Neural cell (in vitro differentiated cells): ENCODE data around the gene KISS1R. TPM values are rescaled to one million over a fixed set of nuclear protein-coding genes. Genes with fewer than 3 reads are reported as not detected.

Source experiments
- H2AFZ ChIP-seq: fragments of 200-600, 300-800 bp; sonication (generic), shearing (Covaris generic); 2 replicates; pipeline ENCODE4 v1.6.0; 2014; ENCODE audit warnings: low read depth, mild to moderate bottlenecking, antibody characterized with exemption, low read length, moderate library complexity
- H3F3A ChIP-seq: fragments of 200-600 bp; shearing (Covaris generic); 2 replicates; pipeline ENCODE4 v1.6.1; 2016; ENCODE audit warnings: mild to moderate bottlenecking, moderate library complexity, mixed read lengths, antibody characterized with exemption, low read length; ENCODE audit not compliant: insufficient read depth, poor library complexity, severe bottlenecking
- H3K27ac ChIP-seq: fragments of 200-600, 300-800 bp; sonication (generic), shearing (Covaris generic); 2 replicates; pipeline ENCODE4 v1.5.1; 2014; ENCODE audit warnings: mild to moderate bottlenecking, low read length, moderate library complexity
- H3K27me3 ChIP-seq: fragments of 300-800, 200-600 bp; sonication (generic), shearing (Covaris generic); 2 replicates; pipeline ENCODE4 v1.6.0; 2014; ENCODE audit warnings: mild to moderate bottlenecking, low read depth, low read length, moderate library complexity; ENCODE audit not compliant: insufficient read depth
- H3K36me3 ChIP-seq: fragments of 300-800, 200-600 bp; sonication (generic), shearing (Covaris generic); 2 replicates; pipeline ENCODE4 v1.5.1; 2014; ENCODE audit warnings: mild to moderate bottlenecking, antibody characterized with exemption, low read length, moderate library complexity; ENCODE audit not compliant: insufficient read depth
- H3K4me2 ChIP-seq: fragments of 300-800, 200-600 bp; sonication (generic), shearing (Covaris generic); 2 replicates; pipeline ENCODE4 v1.6.0; 2014; ENCODE audit warnings: mild to moderate bottlenecking, low read length
- H3K4me3 ChIP-seq: fragments of 300-800, 200-600 bp; sonication (generic), shearing (Covaris generic); 2 replicates; pipeline ENCODE4 v1.5.1; 2014; ENCODE audit warnings: mild to moderate bottlenecking, low read length, moderate library complexity
- H3K79me2 ChIP-seq: fragments of 200-600 bp; shearing (Covaris generic); replicated peaks from 2 replicates; pipeline ENCODE4 v1.6.0; 2014; ENCODE audit warnings: mild to moderate bottlenecking, low read length, moderate library complexity; ENCODE audit not compliant: insufficient read depth
- H3K9ac ChIP-seq: fragments of 300-800, 200-600 bp; sonication (generic), shearing (Covaris generic); 2 replicates; pipeline ENCODE4 v1.6.1; 2016; ENCODE audit warnings: mild to moderate bottlenecking, low read length, mixed read lengths
- H3K9me2 ChIP-seq: fragments of 200-600 bp; shearing (Covaris generic); 2 replicates; pipeline ENCODE4 v1.6.1; 2016; ENCODE audit warnings: mild to moderate bottlenecking, low read length, mixed read lengths; ENCODE audit not compliant: insufficient read depth
- H3K9me3 ChIP-seq: fragments of 200-600, 300-800 bp; sonication (generic), shearing (Covaris generic); 2 replicates; pipeline ENCODE4 v1.6.1; 2016; ENCODE audit warnings: mild to moderate bottlenecking, mixed run types, low read length, moderate library complexity, mixed read lengths
- H4K20me1 ChIP-seq: fragments of 200-600 bp; shearing (Covaris generic); 2 replicates; pipeline ENCODE4 v1.6.1; 2016; ENCODE audit warnings: mild to moderate bottlenecking, mixed run types; ENCODE audit not compliant: insufficient read depth
- CTCF ChIP-seq: fragments of 450-650 bp; IDR thresholded peaks from 2 replicates; pipeline ENCODE4 v1.5.1; 2014; ENCODE audit warnings: antibody characterized with exemption, mild to moderate bottlenecking, moderate library complexity; ENCODE audit not compliant: poor library complexity, severe bottlenecking
- EP300 ChIP-seq: fragments of 450-650 bp; conservative IDR thresholded peaks from 2 replicates; pipeline ENCODE4 v1.6.1; 2014; ENCODE audit warnings: antibody characterized with exemption, mild to moderate bottlenecking, moderate library complexity; ENCODE audit not compliant: poor library complexity, severe bottlenecking
- EZH2 ChIP-seq: fragments of 200-600, 300-800 bp; shearing (Covaris generic), sonication (generic); IDR thresholded peaks from 2 replicates; pipeline ENCODE4 v1.6.1; 2014; ENCODE audit warnings: antibody characterized with exemption, low read length, borderline replicate concordance, mild to moderate bottlenecking; ENCODE audit not compliant: insufficient read depth, poor library complexity, severe bottlenecking
- MXI1 ChIP-seq: fragments of 450-650 bp; conservative IDR thresholded peaks from 2 replicates; pipeline ENCODE4 v1.6.1; 2014; ENCODE audit warnings: antibody characterized with exemption, mild to moderate bottlenecking; ENCODE audit not compliant: poor library complexity, severe bottlenecking
- RAD21 ChIP-seq: fragments of 450-650 bp; conservative IDR thresholded peaks from 2 replicates; pipeline ENCODE4 v1.6.1; 2014; ENCODE audit warnings: antibody characterized with exemption, mild to moderate bottlenecking, moderate library complexity
- REST ChIP-seq: IDR thresholded peaks from 2 replicates; pipeline ENCODE4 v1.6.1; 2012; ENCODE audit warnings: borderline replicate concordance
- SMC3 ChIP-seq: fragments of 450-650 bp; conservative IDR thresholded peaks from 2 replicates; pipeline ENCODE4 v1.6.1; 2014; ENCODE audit warnings: antibody characterized with exemption, mild to moderate bottlenecking, moderate library complexity; ENCODE audit not compliant: poor library complexity
- TAF1 ChIP-seq: IDR thresholded peaks from 2 replicates; pipeline ENCODE4 v1.6.1; 2012; ENCODE audit warnings: low read depth
- polyA plus RNA-seq: library from polyadenylated mRNA; depleted of rRNA; stranded (reverse); fragments of >200 nt; gene quantifications from 2 replicates; pipeline ENCODE4 v1.2.3, GENCODE V29; 2014

The KISS1R gene
- polyA plus RNA-seq, 1 donor from 2014 or later, result 5.4 TPM

GRCh38 chr19:887072-887471 lies 30.1 kb upstream of the KISS1R start:
- Histone ChIP-seq H3K27me3 (no peaks in the 10 kb centered on the region), H3K27ac (no peak overlapping the region), H3K9me2 (no peaks in the 10 kb centered on the region), H3K4me2 (no peak overlapping the region), H3K9ac (no peak overlapping the region), H3K36me3 (no peaks in the 10 kb centered on the region), H3K9me3 (no peaks in the 10 kb centered on the region), H3K4me3 (no peak overlapping the region), H2AFZ (no peak overlapping the region), H3K79me2 (peaks cover 1% of the 10 kb centered on the region), H4K20me1 (no peaks in the 10 kb centered on the region), H3F3A (no peaks in the 10 kb centered on the region)
- no peak for TF ChIP-seq EZH2
- TF ChIP-seq REST, result no peak
- TF ChIP-seq MXI1, result no peak
- TF ChIP-seq SMC3, result no peak
- no peak for TF ChIP-seq TAF1
- no peak for TF ChIP-seq CTCF
- no peak for TF ChIP-seq EP300

- no peak overlapping the region for H3K27ac ChIP-seq
- H4K20me1 ChIP-seq, result no peaks in the 10 kb centered on the region
- H3K4me2 ChIP-seq, result no peak overlapping the region
- H3K4me3 ChIP-seq, result no peak overlapping the region
- TF ChIP-seq CTCF, result no peak
- TF ChIP-seq RAD21, result no peak
- H3K36me3 ChIP-seq, result no peaks in the 10 kb centered on the region
- no peak overlapping the region for H2AFZ ChIP-seq
- H3F3A ChIP-seq, result no peaks in the 10 kb centered on the region
- no peak overlapping the region for H3K9ac ChIP-seq
- H3K79me2 ChIP-seq, result peaks cover 6% of the 10 kb centered on the region
- no peaks in the 10 kb centered on the region for H3K9me3 ChIP-seq
- H3K27me3 ChIP-seq, result no peaks in the 10 kb centered on the region
- H3K9me2 ChIP-seq, result no peaks in the 10 kb centered on the region
Measured at GRCh38 chr19:887599-887998, 29.5 kb upstream of the KISS1R start.
